Fibroblast of mammary gland (primary cell): Measurements from ENCODE around the gene RPL37A.
A peak's percentile ranks its signal among the peaks of the same experiment; 100 is the strongest.

Source experiments
- DNase-seq: peaks from one replicate; pipeline ENCODE4 v3.0.0-alpha.2; 2010; ENCODE audit warnings: low read depth
- H3K4me3 ChIP-seq: 2 replicates; pipeline ENCODE4 v1.5.1; 2011; ENCODE audit warnings: low read depth, mild to moderate bottlenecking, low read length, moderate library complexity; ENCODE audit not compliant: control insufficient read depth
- TF ChIP-seq, protein P1 (sequence below): conservative IDR thresholded peaks from 2 replicates; pipeline ENCODE4 v1.5.1; 2011; ENCODE audit warnings: low read depth, low read length, inconsistent platforms; ENCODE audit not compliant: control insufficient read depth, insufficient read depth

Gene RPL37A

GRCh38 chr2:216497382-216498069, 1.1 kb upstream of the RPL37A start:
- DNase-seq = no peak
- TF ChIP-seq, protein P1, sequence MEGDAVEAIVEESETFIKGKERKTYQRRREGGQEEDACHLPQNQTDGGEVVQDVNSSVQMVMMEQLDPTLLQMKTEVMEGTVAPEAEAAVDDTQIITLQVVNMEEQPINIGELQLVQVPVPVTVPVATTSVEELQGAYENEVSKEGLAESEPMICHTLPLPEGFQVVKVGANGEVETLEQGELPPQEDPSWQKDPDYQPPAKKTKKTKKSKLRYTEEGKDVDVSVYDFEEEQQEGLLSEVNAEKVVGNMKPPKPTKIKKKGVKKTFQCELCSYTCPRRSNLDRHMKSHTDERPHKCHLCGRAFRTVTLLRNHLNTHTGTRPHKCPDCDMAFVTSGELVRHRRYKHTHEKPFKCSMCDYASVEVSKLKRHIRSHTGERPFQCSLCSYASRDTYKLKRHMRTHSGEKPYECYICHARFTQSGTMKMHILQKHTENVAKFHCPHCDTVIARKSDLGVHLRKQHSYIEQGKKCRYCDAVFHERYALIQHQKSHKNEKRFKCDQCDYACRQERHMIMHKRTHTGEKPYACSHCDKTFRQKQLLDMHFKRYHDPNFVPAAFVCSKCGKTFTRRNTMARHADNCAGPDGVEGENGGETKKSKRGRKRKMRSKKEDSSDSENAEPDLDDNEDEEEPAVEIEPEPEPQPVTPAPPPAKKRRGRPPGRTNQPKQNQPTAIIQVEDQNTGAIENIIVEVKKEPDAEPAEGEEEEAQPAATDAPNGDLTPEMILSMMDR = no peak
- peak overlapping the region; percentile 85 for H3K4me3 ChIP-seq

DNA sequence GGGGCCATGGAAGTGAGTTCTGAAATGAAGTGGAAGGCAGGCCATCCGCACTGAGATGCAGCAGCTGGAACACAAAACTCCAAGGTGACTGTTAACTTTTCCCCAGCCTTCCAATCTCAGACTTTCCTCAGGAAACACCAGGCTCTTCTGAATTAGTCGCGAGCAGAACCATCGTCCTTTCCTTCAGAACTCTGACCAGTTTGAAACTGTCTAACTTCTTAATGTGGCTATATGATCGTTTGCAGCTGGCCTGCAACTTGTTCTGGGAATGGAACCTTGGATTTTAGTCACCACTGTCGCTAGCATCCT, 620 bp upstream of the RPL37A start:
- TF ChIP-seq, protein P1 = no peak
- DNase-seq = no peak
- peak overlapping the region; percentile 85 for H3K4me3 ChIP-seq

DNA sequence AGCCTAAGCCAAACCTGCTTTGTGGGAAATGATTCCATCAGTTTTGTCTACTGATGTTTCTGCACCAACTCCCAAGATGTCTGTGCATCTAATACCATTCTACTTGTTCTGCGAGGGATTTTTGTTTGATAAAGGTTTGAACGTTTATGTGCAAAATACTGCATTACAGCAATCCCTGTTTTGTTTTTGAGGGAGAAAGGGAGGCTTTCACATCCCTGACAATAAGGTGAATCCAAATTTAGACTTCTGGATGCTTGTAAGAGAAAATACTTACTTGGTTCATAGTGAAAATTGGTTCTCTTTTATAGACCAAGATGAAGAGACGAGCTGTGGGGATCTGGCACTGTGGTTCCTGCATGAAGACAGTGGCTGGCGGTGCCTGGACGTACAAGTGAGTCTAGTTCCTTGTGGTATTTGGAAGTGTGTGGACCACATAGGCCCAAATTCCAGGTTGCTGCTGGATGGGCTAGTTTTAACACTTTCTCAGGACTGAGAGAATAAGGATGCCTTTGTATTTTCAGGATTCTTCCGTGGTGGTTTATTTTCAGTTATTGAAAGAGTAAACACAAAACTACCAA, 1.1 kb downstream of the RPL37A start:
- TF ChIP-seq, protein P1 = no peak
- peak overlapping the region; percentile 85 for H3K4me3 ChIP-seq
- DNase-seq = no peak

- H3K4me3 ChIP-seq = peak overlapping the region; percentile 85
- DNase-seq = no peak
- TF ChIP-seq, protein P1 = no peak
These were observed 1.9 kb downstream of the RPL37A start for GRCh38 chr2:216500572-216500971.

DNA sequence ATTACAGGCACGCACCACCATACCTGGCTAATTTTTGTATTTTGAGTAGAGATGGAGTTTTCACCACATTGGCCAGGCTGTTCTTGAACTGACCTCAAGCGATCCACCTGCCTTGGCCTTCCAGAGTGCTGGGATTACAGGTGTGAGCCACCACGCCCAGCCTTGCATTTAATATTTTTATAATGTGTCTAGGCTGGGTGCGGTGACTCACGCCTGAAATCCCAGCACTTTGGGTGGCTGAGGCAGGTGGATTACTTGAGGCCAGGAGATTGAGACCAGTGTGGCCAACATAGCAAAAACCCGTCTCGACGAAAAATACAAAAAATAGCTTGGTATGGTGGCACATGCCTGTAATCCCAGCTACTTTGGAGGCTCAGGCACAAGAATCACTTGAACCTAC, 3.2 kb downstream of the RPL37A start:
- TF ChIP-seq, protein P1 = no peak
- DNase-seq = no peak
- no peak overlapping the region for H3K4me3 ChIP-seq

GRCh38 chr2:216502381-216503158, 3.9 kb downstream of the RPL37A start:
- TF ChIP-seq, protein P1 = no peak
- no peak for DNase-seq
- H3K4me3 ChIP-seq = no peak overlapping the region
